KG1 (cell line): ENCODE measurements around the gene SCARB1.

Experiments used
- DNase-seq: peaks from one replicate; lab custom pipeline; 2025; lab: John Stamatoyannopoulos, UW

The SCARB1 gene

DNA sequence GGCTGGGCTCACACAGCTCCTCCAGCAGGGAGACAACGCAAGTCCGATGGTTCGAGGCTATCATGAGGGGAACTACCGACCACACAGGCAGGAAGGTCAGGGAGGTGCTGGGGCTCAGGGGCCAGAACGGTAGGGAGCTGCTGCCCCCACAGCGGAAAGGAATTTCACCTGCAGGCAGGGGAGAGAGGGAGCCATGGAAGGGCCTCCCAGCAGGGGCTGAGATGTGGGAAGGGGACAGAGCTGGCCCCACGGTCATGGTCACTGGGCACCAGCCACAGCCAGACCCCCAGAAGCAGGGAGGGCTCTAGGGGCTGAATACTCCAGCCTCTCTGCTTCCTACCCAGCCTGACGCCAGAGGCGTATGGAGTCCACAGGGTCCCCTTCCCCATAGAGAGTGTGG is 103.1 kb downstream of the SCARB1 start:
- DNase-seq: no peak

DNA sequence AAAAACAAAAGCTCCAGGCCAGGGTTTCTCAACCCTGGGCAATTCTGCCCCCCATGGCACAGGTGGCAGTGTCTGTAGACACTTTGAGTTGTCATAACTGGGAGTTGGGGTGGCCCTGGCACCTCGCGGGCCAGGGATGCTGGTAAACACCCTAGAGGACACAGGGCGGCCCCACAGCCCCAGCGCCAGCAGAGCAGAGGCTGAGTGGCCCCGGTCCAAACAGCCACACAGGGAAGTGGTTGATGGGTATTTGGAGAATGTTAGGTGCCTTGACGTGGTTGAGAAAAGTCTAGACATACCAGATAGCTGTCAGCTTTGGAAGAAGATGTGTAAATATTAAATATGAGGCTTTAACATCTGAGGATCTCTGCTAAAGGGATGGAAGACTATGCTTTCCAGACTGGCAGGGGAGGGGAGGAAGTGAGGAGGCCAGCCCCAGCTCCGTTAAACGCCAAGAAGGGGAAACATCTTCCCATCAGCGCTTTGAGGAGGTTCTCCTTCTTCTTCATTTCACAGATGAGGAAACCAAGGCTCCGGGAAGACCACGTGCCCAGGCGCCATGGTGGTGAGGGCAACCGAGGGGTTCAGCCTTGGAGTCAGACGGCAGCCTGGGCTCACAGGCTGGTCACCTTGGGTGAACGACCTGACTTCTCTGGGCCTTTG is 103.7 kb downstream of the SCARB1 start:
- no peak for DNase-seq

DNA sequence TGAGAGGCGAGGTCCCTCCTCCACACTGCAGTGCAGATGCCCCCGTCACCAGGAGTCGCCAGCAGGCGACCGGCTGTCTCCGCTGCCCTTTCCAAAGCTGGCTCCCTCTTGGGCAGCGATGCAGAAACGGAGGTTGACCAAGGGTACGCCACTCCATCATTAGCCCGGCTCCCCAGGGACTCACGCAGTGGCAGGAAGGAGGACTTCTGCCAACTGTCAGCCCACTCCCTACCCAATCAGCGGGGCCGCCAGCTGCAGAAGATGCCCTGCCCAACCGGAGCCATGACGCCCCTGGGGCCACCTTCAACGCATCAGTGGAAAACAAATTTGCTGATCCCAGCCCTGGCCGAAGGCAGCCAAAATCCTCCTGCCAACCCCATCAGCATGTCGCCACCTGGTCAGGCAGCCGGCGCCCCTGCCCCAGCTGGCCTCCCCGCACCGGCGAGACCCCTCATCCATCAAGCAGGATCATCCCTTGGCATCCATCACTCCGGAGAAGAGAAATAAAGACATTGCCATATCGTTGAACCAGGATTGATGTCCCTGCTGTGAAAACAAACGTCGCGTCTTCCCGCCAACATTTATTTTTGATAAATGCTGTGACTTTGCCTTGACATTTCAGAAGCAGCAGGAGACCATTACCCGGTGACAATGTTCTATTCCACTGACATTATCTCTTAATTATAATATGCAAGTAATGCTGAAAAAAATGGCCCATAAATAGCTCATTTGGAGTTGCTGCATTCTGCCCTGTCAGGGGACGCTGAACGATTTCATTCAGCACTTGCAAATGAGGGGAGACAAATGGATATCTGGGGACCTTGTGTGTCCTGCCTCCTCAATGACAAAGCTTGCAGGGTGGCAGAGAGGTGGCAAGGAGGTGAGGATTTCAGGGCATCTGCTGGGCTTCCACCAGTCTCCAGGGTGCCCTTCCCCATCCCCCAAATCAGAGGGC is 105.1 kb downstream of the SCARB1 start:
- DNase-seq: no peak

DNA sequence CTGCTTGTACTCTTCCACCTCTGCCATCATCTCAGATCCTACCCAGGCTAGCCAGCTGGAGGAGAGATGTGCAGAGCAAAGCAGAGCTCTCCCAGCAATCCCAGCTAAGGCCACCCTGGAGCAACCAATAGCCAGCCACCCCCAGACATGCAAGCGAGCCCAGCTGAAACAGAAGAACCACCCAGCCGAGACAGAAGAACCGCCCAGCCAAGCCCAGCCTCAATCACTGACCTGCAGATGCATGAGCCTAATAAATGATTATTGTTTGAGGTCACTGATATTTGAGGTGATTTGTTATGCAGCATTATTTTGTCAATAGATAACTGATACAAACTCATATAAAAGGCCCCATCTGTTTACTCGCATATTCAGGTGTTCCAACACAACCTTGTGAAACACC is 106.3 kb downstream of the SCARB1 start:
- no peak for DNase-seq

DNA sequence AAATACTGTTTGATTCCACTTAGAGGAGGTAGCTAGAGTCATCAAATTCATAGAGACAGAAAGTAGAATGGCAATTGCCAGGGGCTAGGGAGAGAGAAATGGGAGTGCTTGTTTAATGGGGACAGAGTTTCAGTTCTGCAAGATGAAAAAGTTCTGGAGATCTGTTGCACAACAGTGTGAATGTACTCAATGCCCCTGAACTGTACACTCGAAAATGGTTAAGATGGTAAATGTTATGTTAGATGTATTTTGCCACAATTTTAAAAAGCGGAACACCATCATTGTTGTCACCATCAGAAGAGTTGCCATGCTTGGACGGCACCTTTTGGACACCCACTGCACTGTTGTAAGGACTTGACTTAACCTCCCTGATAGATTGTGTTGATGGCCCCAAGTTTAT is 106.9 kb downstream of the SCARB1 start:
- no peak for DNase-seq

DNA sequence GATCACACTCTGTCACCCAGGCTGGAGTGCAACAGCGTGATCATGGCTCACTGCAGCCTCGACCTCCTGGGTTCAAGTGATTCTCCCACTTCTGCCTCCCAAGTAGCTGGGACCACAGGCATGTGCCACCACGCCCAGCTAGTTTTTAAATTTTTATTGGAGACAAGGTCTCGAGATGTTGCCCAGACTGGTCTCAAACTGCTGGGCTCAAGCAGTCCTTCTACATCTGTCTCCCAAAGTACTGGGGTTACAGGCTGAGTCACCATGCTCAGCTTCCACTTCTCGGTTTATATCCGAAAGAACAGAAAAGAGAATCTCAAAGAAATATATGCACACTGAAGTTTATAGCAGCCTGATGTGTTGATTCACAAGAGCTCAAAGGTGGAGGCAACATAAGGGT is 107.5 kb downstream of the SCARB1 start:
- no peak for DNase-seq

DNA sequence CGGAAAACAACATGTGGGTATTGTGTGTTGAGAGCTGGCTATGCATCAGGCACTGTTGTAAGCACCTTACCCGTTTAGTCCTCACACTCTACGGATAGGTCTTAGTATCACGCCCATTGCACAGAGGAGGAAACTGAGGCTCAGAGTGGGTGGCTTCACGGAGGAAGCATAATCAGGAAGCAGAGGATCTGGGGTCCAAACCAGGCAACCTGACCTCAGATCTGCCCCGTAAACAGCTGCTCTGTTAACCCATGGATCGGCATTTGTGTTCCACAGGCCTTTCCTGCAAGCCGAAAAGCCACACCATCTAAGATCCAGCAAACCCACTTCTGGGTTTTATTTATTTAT is 107.9 kb downstream of the SCARB1 start:
- no peak for DNase-seq

DNA sequence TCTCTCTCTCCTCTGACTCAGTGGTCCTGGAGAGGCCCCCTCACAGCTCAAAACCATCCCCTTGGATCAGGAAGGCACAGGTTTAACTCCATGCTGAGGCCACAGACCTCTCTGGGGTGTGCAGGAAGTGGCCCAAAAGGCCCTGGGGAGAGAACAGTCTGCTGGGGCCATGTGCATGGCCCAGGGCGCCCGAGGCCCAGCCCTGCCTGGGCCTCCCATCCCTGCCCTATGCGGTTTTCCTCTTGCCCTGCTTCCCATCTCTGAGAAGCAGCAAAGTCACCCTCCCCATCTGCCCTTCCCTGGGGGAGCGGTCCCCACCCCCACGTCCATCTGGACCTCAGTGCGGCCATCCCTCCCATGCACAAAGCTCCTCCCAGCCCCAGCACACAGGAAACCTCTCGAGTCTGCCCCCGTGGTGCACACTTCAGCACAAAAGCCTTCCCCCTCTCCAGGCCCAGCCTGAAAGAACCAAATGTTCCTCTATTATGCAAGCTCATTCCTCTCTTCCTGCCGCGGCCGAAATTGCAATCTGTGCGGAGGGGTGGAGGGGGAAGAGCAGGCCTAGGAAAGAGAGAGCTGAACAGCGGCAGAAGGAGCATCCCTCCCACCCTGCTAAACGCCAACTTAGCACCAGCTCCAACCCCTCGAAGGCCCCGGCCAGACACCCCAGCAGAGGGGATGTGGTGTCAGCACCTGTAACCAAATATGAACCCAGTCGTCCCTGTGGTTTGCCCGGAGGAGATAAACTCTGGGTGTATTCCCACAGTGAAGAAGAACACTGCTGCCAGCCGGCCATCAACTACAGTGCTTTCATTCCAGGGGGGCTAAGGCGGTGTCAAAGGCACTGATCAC is 108.5 kb downstream of the SCARB1 start:
- peak; percentile 7 for DNase-seq

DNA sequence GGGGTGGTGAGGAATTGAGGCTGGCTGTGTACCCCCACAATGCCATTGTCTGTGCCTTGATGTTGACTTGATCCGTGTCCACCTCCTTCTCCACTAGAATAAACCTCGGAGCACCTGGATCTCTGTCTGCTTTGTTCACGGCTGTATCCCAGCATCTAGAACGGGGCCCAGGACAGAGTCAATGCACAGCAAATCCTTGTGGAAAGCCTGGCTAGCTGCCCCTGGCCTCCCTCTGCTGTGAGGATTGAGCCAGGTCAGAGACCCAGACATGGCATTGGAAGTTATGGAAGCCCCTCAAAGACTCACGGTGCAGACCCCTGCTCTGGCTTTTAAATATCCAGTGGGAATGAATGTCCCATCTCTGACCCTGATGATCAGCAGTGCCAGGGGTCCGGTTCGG is 109.2 kb downstream of the SCARB1 start:
- DNase-seq: no peak

DNA sequence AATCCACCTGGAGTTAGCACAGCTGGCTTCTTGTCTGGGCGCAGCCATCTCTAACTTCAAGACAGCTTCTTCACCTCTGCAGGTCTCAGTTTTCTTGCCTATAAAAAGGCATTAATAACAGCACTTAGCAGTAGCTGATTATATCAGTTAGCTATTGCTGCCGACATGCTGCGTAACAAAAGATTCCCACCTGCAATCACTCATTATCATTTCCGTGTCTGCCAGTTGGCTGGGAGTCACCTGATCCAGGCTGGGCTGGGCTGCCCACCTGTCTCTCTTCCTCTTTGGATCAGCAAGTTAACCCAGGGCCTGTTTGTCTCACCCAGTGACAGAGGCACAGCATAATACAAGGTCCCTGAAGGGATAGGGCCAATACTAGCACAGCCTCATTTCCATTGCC is 109.7 kb downstream of the SCARB1 start:
- no peak for DNase-seq

DNA sequence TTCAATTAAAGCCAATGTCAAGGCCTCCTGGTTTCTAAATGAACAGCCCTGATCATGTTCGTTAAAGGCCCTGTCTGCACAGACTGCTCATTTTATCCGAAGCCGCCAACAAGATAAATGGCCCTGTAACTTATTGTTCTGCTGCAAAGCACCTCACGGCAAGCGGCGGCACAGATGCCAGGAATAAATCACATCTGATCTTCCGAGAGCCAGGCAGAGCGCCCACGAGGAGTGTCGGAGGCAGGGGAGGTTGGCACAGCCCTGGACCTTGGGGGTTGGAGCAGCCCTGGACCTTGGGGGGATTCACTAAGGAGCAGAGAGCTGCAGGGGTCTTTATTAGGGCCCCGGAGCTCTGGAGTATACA is 110.5 kb downstream of the SCARB1 start:
- no peak for DNase-seq

DNA sequence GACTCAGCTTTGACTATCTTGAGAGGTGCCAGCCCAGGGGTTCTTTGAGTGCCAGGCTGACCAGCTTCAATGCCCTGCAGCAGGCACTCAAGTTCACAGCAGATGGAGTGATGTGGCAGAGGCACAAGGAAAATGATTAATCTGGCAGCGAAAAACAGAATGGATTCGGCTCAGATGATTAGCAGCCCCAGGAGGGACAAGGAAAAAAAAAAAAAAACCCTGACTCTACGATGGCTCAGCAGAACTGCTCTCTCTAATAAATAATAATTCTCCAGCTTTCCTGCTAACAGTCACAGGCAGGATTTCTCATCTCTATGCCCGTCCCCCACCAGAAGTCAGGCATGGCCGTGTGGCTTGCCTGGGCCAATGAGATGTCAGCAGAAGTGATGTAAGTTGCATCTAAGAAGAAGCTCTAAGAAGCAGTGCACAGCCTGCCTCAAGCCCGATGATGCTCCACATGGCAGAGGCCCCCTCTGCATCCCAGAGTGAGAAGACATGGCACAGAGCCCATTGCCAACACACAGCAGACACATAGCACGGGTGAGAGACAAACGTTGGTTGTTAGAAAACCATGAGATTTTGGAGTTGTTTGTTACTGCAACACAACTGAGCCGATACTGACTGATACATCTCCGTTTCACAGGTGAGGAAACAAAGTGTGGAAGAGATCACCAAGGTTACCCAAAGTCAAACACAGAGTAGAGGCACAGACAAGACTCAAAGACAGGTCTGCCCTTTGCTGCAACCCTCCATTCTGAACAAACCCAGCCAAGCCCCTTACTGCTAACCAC is 111.0 kb downstream of the SCARB1 start:
- DNase-seq: no peak

DNA sequence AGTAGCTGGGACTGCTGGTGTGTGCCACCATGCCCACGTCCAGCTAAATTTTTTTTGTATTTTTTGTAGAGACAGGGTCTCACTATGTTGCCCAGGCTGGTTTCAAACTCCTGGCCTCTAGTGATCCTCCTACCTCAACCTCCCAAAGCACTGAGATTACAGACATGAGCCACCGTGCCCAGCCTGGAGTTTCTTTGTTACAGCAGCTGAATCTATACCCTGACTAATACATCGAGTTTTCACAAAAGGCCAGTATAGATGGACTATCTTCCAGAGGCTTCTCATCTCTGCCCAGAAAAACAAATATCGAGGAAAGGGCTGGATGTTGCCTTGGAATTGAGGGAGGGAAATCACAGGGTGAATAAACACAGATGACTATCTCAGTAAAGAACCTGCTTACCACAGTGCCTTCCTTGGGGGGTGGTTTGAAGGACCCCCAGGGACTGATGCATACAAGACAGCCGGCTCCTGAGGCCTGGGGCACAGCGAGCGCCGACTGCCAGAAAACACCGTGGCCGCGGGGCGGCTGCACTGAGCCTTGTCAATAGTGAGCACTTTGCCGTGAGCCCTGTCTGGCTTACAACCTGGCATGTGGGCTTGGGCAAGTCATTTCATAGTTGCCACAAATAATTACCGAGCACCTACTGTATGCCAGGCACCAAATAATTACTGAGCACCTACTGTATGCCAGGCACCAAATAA is 111.9 kb downstream of the SCARB1 start:
- no peak for DNase-seq

DNA sequence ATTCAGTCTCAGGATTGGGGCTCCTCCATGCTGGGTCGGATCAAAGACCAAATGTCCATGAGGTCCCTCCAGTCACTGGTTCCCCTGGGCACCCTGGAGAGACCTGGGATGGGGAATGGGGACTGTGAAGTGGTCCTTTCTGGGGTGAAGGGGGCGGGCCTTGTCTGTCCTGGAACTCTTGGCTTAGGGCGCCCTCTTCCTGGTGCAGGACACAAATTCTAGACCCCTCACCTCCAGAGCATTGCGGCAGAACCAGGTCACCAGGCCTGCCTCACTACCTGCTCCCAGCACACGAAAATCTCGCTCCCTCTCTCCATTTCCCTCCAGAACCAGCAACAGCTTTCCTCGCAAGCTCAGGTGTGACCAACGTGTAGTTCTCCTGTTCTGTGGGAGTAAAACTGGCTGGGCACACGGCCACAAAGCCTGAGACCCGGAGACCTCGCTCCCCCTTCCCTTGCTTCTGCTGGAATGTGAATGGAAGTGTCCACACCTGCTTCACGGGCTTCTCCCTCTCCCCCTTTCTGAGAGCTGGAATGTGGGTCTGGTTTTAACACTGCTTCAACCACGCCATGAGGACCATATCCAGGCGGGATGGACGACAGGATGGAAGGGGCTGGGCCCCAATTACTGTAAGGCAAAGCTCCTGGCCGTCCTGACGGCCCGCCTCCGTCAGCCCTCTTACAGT is 112.7 kb downstream of the SCARB1 start:
- DNase-seq: no peak

DNA sequence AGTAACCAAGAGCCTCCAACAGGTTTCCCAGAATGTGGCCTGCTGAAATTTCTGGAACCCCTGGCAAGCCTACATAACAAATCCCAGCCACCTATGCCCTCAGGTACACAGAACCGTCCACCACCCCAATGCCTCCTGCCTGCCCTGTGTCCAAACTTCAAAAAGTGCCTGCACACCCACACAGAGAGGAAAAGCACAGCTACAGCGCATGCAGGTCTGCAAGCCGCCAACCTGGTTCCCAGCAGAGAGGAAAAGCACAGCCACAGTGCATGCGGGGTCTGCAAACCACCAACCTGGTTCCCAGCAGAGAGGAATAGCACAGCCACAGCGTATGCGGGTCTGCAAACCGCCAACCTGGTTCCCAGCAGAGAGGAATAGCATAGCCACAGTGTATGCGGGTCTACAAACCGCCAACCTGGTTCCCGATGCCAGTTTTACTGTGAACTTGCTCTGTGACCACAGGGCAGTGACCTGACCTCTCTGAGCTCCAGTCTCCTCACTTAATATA is 113.5 kb downstream of the SCARB1 start:
- DNase-seq: no peak

DNA sequence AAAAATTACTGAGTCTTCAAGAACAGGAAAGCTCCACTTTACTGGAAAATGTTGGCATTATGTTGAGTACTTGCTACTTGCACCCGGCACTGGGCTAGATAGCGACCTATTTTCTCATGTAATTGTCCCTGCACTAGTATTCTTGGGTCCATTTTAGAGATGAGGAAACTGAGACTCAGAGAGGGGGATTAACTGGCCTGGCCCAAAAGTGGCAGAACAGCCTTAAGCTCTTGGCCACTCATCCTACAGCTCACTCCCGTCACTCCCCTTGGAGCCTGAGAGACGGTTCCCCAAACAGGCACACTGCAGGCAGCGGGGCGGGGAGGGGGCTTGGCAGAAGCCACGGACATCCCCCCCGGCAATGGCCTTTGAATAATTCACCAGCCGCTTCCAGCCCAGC is 113.9 kb downstream of the SCARB1 start:
- no peak for DNase-seq

DNA sequence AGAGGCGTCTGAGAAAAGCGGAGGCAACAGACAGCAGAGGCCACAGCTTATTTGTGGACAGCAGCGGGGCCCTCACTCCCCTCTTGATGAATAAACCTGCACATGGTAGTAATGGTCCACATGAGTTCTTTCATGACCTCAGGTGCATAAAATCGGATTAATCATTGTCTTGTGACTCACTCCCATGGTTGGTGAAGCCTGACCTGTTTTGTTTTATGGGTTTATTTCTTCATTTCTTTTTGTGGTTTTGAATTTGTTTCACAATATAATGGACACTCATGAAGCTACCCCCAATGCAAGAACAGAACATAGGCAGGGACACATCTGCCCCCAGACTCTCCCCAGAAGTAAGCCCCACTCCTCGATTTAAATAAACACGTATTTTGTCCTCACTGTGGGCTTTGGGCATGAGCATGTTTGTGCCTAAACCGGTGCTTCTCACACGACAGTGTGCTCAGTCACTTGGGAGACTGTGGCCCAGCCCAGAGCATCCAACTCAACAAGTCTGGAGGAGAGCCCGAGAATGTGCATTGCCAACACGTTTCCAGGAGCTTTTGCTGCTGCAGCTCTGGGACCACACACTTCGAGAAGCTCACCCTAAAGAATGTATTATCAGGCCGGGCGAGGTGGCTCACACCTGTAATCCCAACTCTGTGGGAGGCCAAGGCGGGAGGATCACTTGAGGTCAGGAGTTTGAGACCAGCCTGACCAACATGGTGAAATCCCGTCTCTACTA is 116.1 kb downstream of the SCARB1 start:
- DNase-seq: no peak

DNA sequence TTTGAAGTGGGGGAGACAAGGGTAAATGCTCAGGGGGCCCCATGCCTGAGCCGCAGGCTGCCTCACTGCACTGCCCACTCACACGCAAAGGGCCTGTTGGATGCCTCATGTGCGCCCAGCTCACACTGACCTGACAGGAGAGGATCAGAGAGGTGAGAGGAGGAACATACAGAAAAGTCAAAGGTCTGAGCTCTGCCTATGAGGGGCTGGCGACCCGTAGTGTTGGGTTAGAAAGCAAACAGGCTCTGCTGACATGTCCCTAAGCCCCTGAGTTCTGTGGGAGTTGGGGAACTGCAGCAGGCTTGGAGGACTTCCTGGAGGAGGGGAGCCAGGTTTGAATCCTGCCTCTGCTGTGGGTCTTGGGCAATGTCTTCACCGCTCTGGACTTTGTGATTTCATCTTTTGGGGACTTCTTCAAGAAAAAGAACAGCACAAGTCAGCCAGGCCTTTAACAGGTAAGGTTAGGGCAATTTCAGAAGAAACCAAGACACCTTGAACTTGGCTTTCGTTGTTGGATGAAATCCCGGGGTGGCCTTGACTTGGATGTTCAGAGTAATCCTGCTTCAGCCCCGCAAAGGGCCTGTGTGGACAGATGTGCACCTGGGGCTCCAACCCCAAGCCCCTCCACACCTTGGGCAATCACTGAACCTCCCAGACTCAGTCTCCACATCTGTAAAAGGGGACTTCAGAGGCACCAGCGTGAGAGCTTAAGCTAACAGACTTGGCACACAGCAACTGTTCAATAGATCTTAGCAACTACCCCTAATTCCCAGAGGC is 116.8 kb downstream of the SCARB1 start:
- no peak for DNase-seq
